ENCODE measurements around the gene CSAD. TPM values are rescaled to one million over a fixed set of nuclear protein-coding genes. Genes with fewer than 3 reads are reported as not detected.

The CSAD gene
- total and polyA plus RNA-seq, 2 of the 13 experiments (the other 11 are each of a cell fraction or from before 2014, with no cell fraction given) = 7.2 to 23.5 TPM

- TF ChIP-seq, protein P1, sequence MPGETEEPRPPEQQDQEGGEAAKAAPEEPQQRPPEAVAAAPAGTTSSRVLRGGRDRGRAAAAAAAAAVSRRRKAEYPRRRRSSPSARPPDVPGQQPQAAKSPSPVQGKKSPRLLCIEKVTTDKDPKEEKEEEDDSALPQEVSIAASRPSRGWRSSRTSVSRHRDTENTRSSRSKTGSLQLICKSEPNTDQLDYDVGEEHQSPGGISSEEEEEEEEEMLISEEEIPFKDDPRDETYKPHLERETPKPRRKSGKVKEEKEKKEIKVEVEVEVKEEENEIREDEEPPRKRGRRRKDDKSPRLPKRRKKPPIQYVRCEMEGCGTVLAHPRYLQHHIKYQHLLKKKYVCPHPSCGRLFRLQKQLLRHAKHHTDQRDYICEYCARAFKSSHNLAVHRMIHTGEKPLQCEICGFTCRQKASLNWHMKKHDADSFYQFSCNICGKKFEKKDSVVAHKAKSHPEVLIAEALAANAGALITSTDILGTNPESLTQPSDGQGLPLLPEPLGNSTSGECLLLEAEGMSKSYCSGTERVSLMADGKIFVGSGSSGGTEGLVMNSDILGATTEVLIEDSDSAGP (CRISPR knock-in tag; IDR thresholded peaks at IDR 0.05; ENCODE audit: borderline replicate concordance) = peak; percentile 61; the same call in 1 of the 2 replicates
- TF ChIP-seq FOXO4 (CRISPR knock-in tag; conservative IDR thresholded peaks at IDR 0.05) (no peak), ZBTB7B (CRISPR knock-in tag; IDR thresholded peaks at IDR 0.05) (peak; percentile 7; the same call in 1 of the 2 replicates), THAP11 (CRISPR knock-in tag; IDR thresholded peaks at IDR 0.05) (peak; percentile 93), GPN1 (CRISPR knock-in tag; IDR thresholded peaks at IDR 0.05; ENCODE audit: borderline replicate concordance) (no peak; the same call in 1 of the 2 replicates), TRAFD1 (CRISPR knock-in tag; IDR thresholded peaks at IDR 0.05; ENCODE audit: borderline replicate concordance) (no peak), TOPORS (CRISPR knock-in tag; IDR thresholded peaks at IDR 0.05) (0 out of 2 replicates have a peak, but pooled peaks have one; percentile 50), NR3C1 (CRISPR knock-in tag; IDR thresholded peaks at IDR 0.05) (no peak), MIER3 (CRISPR knock-in tag; IDR thresholded peaks at IDR 0.05; ENCODE audit: borderline replicate concordance) (peak; percentile 50; the same call in 1 of the 2 replicates), AHR (CRISPR knock-in tag; IDR thresholded peaks at IDR 0.05) (no peak), TMF1 (CRISPR knock-in tag; IDR thresholded peaks at IDR 0.05; ENCODE audit: low read depth) (0 out of 2 replicates have a peak, but pooled peaks have one; percentile 13), NRL (CRISPR knock-in tag; IDR thresholded peaks at IDR 0.05; ENCODE audit: borderline replicate concordance) (no peak; the same call in 1 of the 2 replicates), ZNF75D (CRISPR knock-in tag; IDR thresholded peaks at IDR 0.05; ENCODE audit: borderline replicate concordance) (no peak), TGIF2 (CRISPR knock-in tag; IDR thresholded peaks at IDR 0.05) (peak; percentile 34; the same call in 1 of the 2 replicates), ZNF550 (CRISPR knock-in tag; IDR thresholded peaks at IDR 0.05; ENCODE audit: borderline replicate concordance) (no peak), ZNF547 (CRISPR knock-in tag; IDR thresholded peaks at IDR 0.05) (peak; percentile 10; the same call in 1 of the 2 replicates), GABPB1 (CRISPR knock-in tag; IDR thresholded peaks at IDR 0.05) (peak; percentile 97), ZNF839 (CRISPR knock-in tag; IDR thresholded peaks at IDR 0.05; ENCODE audit: borderline replicate concordance) (peak; percentile 57; the same call in 1 of the 2 replicates)
- TF ChIP-seq, protein P2, sequence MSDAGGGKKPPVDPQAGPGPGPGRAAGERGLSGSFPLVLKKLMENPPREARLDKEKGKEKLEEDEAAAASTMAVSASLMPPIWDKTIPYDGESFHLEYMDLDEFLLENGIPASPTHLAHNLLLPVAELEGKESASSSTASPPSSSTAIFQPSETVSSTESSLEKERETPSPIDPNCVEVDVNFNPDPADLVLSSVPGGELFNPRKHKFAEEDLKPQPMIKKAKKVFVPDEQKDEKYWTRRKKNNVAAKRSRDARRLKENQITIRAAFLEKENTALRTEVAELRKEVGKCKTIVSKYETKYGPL (CRISPR knock-in tag; IDR thresholded peaks at IDR 0.05) = no peak
- TF ChIP-seq, protein P3, sequence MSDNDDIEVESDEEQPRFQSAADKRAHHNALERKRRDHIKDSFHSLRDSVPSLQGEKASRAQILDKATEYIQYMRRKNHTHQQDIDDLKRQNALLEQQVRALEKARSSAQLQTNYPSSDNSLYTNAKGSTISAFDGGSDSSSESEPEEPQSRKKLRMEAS (IDR thresholded peaks at IDR 0.05) = peak; percentile 79; the same call in 1 of the 2 replicates
- TF ChIP-seq, protein P4, sequence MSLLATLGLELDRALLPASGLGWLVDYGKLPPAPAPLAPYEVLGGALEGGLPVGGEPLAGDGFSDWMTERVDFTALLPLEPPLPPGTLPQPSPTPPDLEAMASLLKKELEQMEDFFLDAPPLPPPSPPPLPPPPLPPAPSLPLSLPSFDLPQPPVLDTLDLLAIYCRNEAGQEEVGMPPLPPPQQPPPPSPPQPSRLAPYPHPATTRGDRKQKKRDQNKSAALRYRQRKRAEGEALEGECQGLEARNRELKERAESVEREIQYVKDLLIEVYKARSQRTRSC (CRISPR knock-in tag; IDR thresholded peaks at IDR 0.05; ENCODE audit: low read depth) = peak; percentile 2; the same call in 1 of the 2 replicates
- TF ChIP-seq, protein P5, sequence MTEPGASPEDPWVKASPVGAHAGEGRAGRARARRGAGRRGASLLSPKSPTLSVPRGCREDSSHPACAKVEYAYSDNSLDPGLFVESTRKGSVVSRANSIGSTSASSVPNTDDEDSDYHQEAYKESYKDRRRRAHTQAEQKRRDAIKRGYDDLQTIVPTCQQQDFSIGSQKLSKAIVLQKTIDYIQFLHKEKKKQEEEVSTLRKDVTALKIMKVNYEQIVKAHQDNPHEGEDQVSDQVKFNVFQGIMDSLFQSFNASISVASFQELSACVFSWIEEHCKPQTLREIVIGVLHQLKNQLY (CRISPR knock-in tag; IDR thresholded peaks at IDR 0.05) = peak; percentile 52; the same call in 1 of the 2 replicates
Observed at GRCh38 chr12:53180220-53180930, at the start of gene CSAD, which contains the start of gene ZNF740 (continued).

Measured in HepG2 (cell line).